NB4 (cell line): ENCODE results near the gene RP9.

ENCODE experiments used
- DNase-seq: peaks from one replicate; pipeline ENCODE4 v3.0.0; 2010; ENCODE audit warnings: low read depth
- H3K4me3 ChIP-seq: one replicate; pipeline ENCODE4 v1.5.1; 2011; ENCODE audit warnings: mild to moderate bottlenecking, low read depth, low read length, moderate library complexity
- CTCF ChIP-seq: IDR thresholded peaks from one replicate; pipeline ENCODE4 v1.5.1; 2012; ENCODE audit warnings: low read depth, low read length
- MAX ChIP-seq: IDR thresholded peaks from 2 replicates; pipeline ENCODE4 v1.6.1; 2011; ENCODE audit warnings: low read depth, low read length
- MYC ChIP-seq: IDR thresholded peaks from 2 replicates; pipeline ENCODE4 v1.6.1; 2011; ENCODE audit warnings: low read depth, low read length
- POLR2A ChIP-seq: IDR thresholded peaks from 2 replicates; pipeline ENCODE4 v1.6.1; 2011; ENCODE audit warnings: mild to moderate bottlenecking; ENCODE audit not compliant: insufficient read length; ENCODE audit errors: extremely low read depth

RP9 gene

GRCh38 chr7:33145156-33145555, 36.0 kb upstream of the RP9 start:
- TF ChIP-seq MYC, result no peak
- no peak for TF ChIP-seq CTCF
- no peak for TF ChIP-seq MAX
- TF ChIP-seq POLR2A, result no peak
- H3K4me3 ChIP-seq, result no peak overlapping the region
- no peak for DNase-seq

GRCh38 chr7:33143996-33144718, 35.0 kb upstream of the RP9 start:
- no peak for DNase-seq
- no peak overlapping the region for H3K4me3 ChIP-seq
- TF ChIP-seq CTCF, result no peak
- no peak for TF ChIP-seq MAX
- TF ChIP-seq POLR2A, result no peak
- TF ChIP-seq MYC, result no peak

GRCh38 chr7:33142585-33142984, 33.4 kb upstream of the RP9 start:
- TF ChIP-seq MAX (no peak), CTCF (no peak), POLR2A (no peak), MYC (no peak)
- H3K4me3 ChIP-seq, result no peak overlapping the region
- DNase-seq, result no peak

GRCh38 chr7:33137103-33137502, 27.9 kb upstream of the RP9 start:
- TF ChIP-seq CTCF (no peak), POLR2A (no peak), MAX (no peak), MYC (no peak)
- H3K4me3 ChIP-seq, result no peak overlapping the region
- no peak for DNase-seq

- H3K4me3 ChIP-seq, result peak overlapping the region; percentile 79
- TF ChIP-seq CTCF, result no peak
- TF ChIP-seq MAX, result no peak
- TF ChIP-seq POLR2A, result no peak
- no peak for TF ChIP-seq MYC
- no peak for DNase-seq
Measured at GRCh38 chr7:33130184-33130583, 21.0 kb upstream of the RP9 start.
